ENCODE measurements around the gene FAM20C.

The FAM20C gene

GRCh38 chr7:246451-246850 is 54.1 kb downstream of the FAM20C start:
- no peak overlapping the region for H3K4me3 ChIP-seq (ENCODE audit: control insufficient read depth, low read depth, low read length)
- DNase-seq (ENCODE audit: low read depth), result no peak
- no peak for TF ChIP-seq CTCF (IDR thresholded peaks at IDR 0.05; ENCODE audit: control insufficient read depth, insufficient read depth, low read depth, low read length, missing control alignments)

GRCh38 chr7:247181-247580 is 54.8 kb downstream of the FAM20C start:
- no peak for DNase-seq (ENCODE audit: low read depth)
- TF ChIP-seq CTCF (IDR thresholded peaks at IDR 0.05; ENCODE audit: control insufficient read depth, insufficient read depth, low read depth, low read length, missing control alignments), result no peak

DNA sequence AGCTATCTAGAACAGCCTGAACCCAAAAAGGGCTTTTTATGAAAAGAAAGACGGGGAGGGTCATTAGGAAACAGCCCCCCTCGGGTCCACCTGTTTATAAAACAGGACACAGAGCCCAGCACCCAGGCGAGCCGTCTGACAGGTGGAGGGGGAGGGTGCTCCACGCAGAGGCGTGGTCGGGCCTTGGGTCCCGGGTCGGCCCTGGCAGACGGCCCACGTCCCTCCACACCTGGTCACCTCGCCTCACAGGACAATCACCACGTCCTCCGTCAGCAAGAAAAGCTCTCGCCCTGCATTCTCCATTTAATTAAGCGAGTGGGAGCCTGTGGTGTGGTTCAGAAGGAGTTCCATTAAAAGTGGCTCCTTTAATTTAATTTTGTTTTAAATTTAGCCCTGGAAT is 55.3 kb downstream of the FAM20C start:
- no peak for DNase-seq (ENCODE audit: low read depth)
- no peak overlapping the region for H3K4me3 ChIP-seq (ENCODE audit: control insufficient read depth, low read depth, low read length)
- TF ChIP-seq CTCF (IDR thresholded peaks at IDR 0.05; ENCODE audit: control insufficient read depth, insufficient read depth, low read depth, low read length, missing control alignments), result no peak

More at GRCh38 chr7:247181-247580, 54.8 kb downstream of the FAM20C start:
- no peak overlapping the region for H3K4me3 ChIP-seq (ENCODE audit: control insufficient read depth, low read depth, low read length)

DNA sequence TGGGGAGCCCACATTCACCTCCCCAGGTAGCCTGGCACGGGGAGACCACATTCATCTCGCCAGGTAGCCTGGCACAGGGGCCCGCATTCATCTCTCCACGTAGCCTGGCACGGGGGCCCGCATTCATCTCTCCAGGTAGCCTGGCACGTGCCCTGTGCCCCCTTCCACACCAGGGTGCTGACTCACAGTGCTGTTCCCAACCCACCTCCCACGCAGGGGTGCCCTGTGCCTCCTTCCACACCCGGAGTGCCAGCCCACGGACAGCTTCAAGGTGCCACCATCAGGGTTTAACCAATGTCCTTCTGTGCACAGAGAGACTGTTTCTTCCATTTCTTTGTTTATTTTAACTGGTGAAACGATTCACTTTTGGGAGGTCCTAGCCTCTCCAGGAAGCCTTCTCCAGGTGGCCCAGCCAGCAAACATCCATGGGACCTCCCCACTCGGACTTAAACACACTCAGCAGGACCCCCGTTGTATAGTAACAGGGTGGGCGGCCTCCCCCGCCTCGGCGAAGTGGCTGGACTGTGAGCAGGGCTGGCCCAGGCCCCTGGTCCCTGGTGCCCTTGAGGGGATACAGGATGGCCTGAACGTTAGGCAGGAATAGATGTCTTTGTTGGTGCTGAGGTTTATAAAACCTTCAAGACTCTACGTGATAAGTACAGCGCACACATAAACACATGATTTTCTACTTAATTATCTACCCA is 56.5 kb downstream of the FAM20C start:
- H3K4me3 ChIP-seq (ENCODE audit: control insufficient read depth, low read depth, low read length), result no peak overlapping the region
- TF ChIP-seq CTCF (IDR thresholded peaks at IDR 0.05; ENCODE audit: control insufficient read depth, insufficient read depth, low read depth, low read length, missing control alignments), result no peak
- DNase-seq (ENCODE audit: low read depth), result no peak

GRCh38 chr7:249989-250388 is 57.6 kb downstream of the FAM20C start:
- TF ChIP-seq CTCF (IDR thresholded peaks at IDR 0.05; ENCODE audit: control insufficient read depth, insufficient read depth, low read depth, low read length, missing control alignments), result no peak
- DNase-seq (ENCODE audit: low read depth), result no peak
- no peak overlapping the region for H3K4me3 ChIP-seq (ENCODE audit: control insufficient read depth, low read depth, low read length)

GRCh38 chr7:250523-250922 is 58.2 kb downstream of the FAM20C start:
- no peak for TF ChIP-seq CTCF (IDR thresholded peaks at IDR 0.05; ENCODE audit: control insufficient read depth, insufficient read depth, low read depth, low read length, missing control alignments)
- no peak overlapping the region for H3K4me3 ChIP-seq (ENCODE audit: control insufficient read depth, low read depth, low read length)
- DNase-seq (ENCODE audit: low read depth), result no peak

All from AG09309 (cell line).